Peyer's patch (tissue), 4 donors: ENCODE data around the gene RPS15A. TPM values are rescaled to one million over a fixed set of nuclear protein-coding genes. Genes with fewer than 3 reads are reported as not detected.

ENCODE experiments used
- DNase-seq, 3 donors: peaks; one replicate each; pipeline ENCODE4 v3.0.0-alpha.2; 2017 to 2019
- H3K27ac ChIP-seq, 4 donors: fragments of 200-600 bp; sonication (generic); one replicate each; pipeline ENCODE4 v1.5.1; 2016 to 2019
- H3K27me3 ChIP-seq, 2 donors: fragments of 200-600 bp; sonication (generic); one replicate each; pipeline ENCODE4 v1.5.1; 2019
- H3K36me3 ChIP-seq, 3 donors: fragments of 200-600 bp; sonication (generic); one replicate each; pipeline ENCODE4 v1.5.1; 2016 to 2019
- H3K4me1 ChIP-seq, 4 donors: fragments of 200-600 bp; sonication (generic); one replicate each; pipeline ENCODE4 v1.5.1; 2016 to 2019
- H3K4me3 ChIP-seq, 4 donors: fragments of 200-600 bp; sonication (generic); 1 replicate in 3 of 4; 2 replicates in 1 of 4; pipeline ENCODE4 v1.5.1; 2016 to 2019; ENCODE audit warnings: mild to moderate bottlenecking in 1 of 4
- H3K9me3 ChIP-seq, 4 donors: fragments of 200-600 bp; sonication (generic); one replicate each; pipeline ENCODE4 v1.5.1; 2016 to 2019; ENCODE audit warnings: mild to moderate bottlenecking in 1 of 4
- CTCF ChIP-seq, 6 experiments: fragments of 450-650 bp in 4 of 6; fragments of 200-600 bp in 2 of 6; sonication (generic) in 1 of 6; IDR thresholded peaks; one replicate each; pipeline ENCODE4 v1.5.1; 2017 to 2019; ENCODE audit warnings: antibody characterized with exemption in 6 of 6, mild to moderate bottlenecking in 3 of 6, moderate library complexity in 1 of 6
- POLR2A ChIP-seq, 2 donors: fragments of 450-650 bp; IDR thresholded peaks; one replicate each; pipeline ENCODE4 v1.5.1; 2017; ENCODE audit warnings: antibody characterized with exemption in 2 of 2, mild to moderate bottlenecking in 2 of 2, moderate library complexity in 2 of 2
- total RNA-seq, 4 donors: library from RNA; depleted of rRNA; stranded (reverse); fragments of >200 nt; gene quantifications; one replicate each; pipeline ENCODE4 v1.1.0, GENCODE V29; 2016

RPS15A gene
- total RNA-seq, 4 donors from 2014 or later: 361 to 943 (median 495) TPM

GRCh38 chr16:18832613-18833012 is 42.5 kb upstream of the RPS15A start:
- H3K27me3 ChIP-seq: no peaks in the 10 kb centered on the region
- H3K4me1 ChIP-seq: no peaks in the 10 kb centered on the region
- no peak overlapping the region for H3K27ac ChIP-seq
- TF ChIP-seq POLR2A (IDR thresholded peaks at IDR 0.05): no peak
- no peak for TF ChIP-seq CTCF (IDR thresholded peaks at IDR 0.05)
- DNase-seq: no peak
- no peak overlapping the region for H3K4me3 ChIP-seq
- H3K36me3 ChIP-seq: peaks cover 0 to 99% (median 7%) of the 10 kb centered on the region in 3 donors
- H3K9me3 ChIP-seq: no peaks in the 10 kb centered on the region

- H3K4me1 ChIP-seq: no peaks in the 10 kb centered on the region
- TF ChIP-seq CTCF (IDR thresholded peaks at IDR 0.05) (no peak), POLR2A (IDR thresholded peaks at IDR 0.05) (no peak)
- no peaks in the 10 kb centered on the region for H3K9me3 ChIP-seq
- no peaks in the 10 kb centered on the region for H3K27me3 ChIP-seq
- H3K27ac ChIP-seq: no peak overlapping the region
- no peak overlapping the region for H3K4me3 ChIP-seq
- peaks cover 0 to 96% (median 7%) of the 10 kb centered on the region in 3 donors for H3K36me3 ChIP-seq
- DNase-seq: no peak
Observed at GRCh38 chr16:18832006-18832405, 41.9 kb upstream of the RPS15A start.

GRCh38 chr16:18829251-18829650 is 39.1 kb upstream of the RPS15A start:
- Histone ChIP-seq H3K36me3 (peaks cover 0 to 71% (median 0%) of the 10 kb centered on the region in 3 donors), H3K4me3 (no peak overlapping the region), H3K9me3 (no peaks in the 10 kb centered on the region), H3K27ac (no peak overlapping the region), H3K4me1 (no peaks in the 10 kb centered on the region), H3K27me3 (no peaks in the 10 kb centered on the region)
- no peak for TF ChIP-seq POLR2A (IDR thresholded peaks at IDR 0.05)
- TF ChIP-seq CTCF (IDR thresholded peaks at IDR 0.05): no peak
- no peak for DNase-seq

GRCh38 chr16:18827890-18828289 is 37.8 kb upstream of the RPS15A start:
- Histone ChIP-seq H3K4me3 (no peak overlapping the region), H3K27ac (no peak overlapping the region)

GRCh38 chr16:18816286-18816685 is 26.2 kb upstream of the RPS15A start:
- Histone ChIP-seq H3K27ac (no peak overlapping the region), H3K9me3 (no peaks in the 10 kb centered on the region), H3K27me3 (no peaks in the 10 kb centered on the region), H3K36me3 (peaks cover 0 to 78% (median 0%) of the 10 kb centered on the region in 3 donors), H3K4me1 (no peaks in the 10 kb centered on the region), H3K4me3 (no peak overlapping the region)
- no peak for DNase-seq
- TF ChIP-seq POLR2A (IDR thresholded peaks at IDR 0.05) (no peak), CTCF (IDR thresholded peaks at IDR 0.05) (no peak)

More at GRCh38 chr16:18827890-18828289, 37.8 kb upstream of the RPS15A start:
- peaks cover 0 to 58% (median 0%) of the 10 kb centered on the region in 3 donors for H3K36me3 ChIP-seq
- no peaks in the 10 kb centered on the region for H3K4me1 ChIP-seq
- TF ChIP-seq POLR2A (IDR thresholded peaks at IDR 0.05) (no peak), CTCF (IDR thresholded peaks at IDR 0.05) (no peak)
- no peaks in the 10 kb centered on the region for H3K27me3 ChIP-seq
- no peaks in the 10 kb centered on the region for H3K9me3 ChIP-seq
- no peak for DNase-seq

- H3K4me1 ChIP-seq: no peaks in the 10 kb centered on the region
- H3K27ac ChIP-seq: no peak overlapping the region
- peaks cover 0 to 87% (median 0%) of the 10 kb centered on the region in 3 donors for H3K36me3 ChIP-seq
- no peak overlapping the region for H3K4me3 ChIP-seq
- no peak for TF ChIP-seq CTCF (IDR thresholded peaks at IDR 0.05)
- TF ChIP-seq POLR2A (IDR thresholded peaks at IDR 0.05): no peak
- no peaks in the 10 kb centered on the region for H3K27me3 ChIP-seq
- H3K9me3 ChIP-seq: no peaks in the 10 kb centered on the region
- no peak for DNase-seq
Observed at GRCh38 chr16:18811925-18812324, 21.8 kb upstream of the RPS15A start.
